Measurements from ENCODE around the gene ARHGAP33.

GRCh38 chr19:35751839-35752745 lies 23.3 kb upstream of the ARHGAP33 start:
- TF ChIP-seq CTCF (conservative IDR thresholded peaks at IDR 0.05; ENCODE audit: low read length) (no peak), EZH2phosphoT487 (IDR thresholded peaks at IDR 0.05; ENCODE audit: borderline replicate concordance) (no peak)

All from Loucy (cell line).